HEK293 (cell line): Measurements from ENCODE around the gene ZGPAT.

Experiments used
- OSR2 ChIP-seq: fragments of 450-650 bp; formaldehyde crosslinking; IDR thresholded peaks from 2 replicates; pipeline ENCODE4 v1.5.1; 2016; ENCODE audit warnings: missing biosample characterization, missing genetic modification characterization
- ZNF10 ChIP-seq: fragments of 450-650 bp; formaldehyde crosslinking; IDR thresholded peaks from 2 replicates; pipeline ENCODE4 v1.5.1; 2017; ENCODE audit warnings: missing biosample characterization, missing genetic modification characterization
- ZNF24 ChIP-seq: fragments of 450-650 bp; formaldehyde crosslinking; IDR thresholded peaks from 2 replicates; pipeline ENCODE4 v1.5.1; 2016; ENCODE audit warnings: missing biosample characterization, missing genetic modification characterization
- TF ChIP-seq, protein P1 (sequence below): fragments of 450-650 bp; formaldehyde crosslinking; IDR thresholded peaks from 2 replicates; pipeline ENCODE4 v1.5.1; 2016; ENCODE audit warnings: missing biosample characterization, missing genetic modification characterization
- TF ChIP-seq, protein P2 (sequence below): fragments of 450-650 bp; formaldehyde crosslinking; IDR thresholded peaks from 2 replicates; pipeline ENCODE4 v1.5.1; 2016; ENCODE audit warnings: missing biosample characterization, missing genetic modification characterization
- TF ChIP-seq, protein P3 (sequence below): fragments of 450-650 bp; formaldehyde crosslinking; IDR thresholded peaks from 2 replicates; pipeline ENCODE4 v1.5.1; 2016; ENCODE audit warnings: missing biosample characterization, missing genetic modification characterization, low read depth

DNA sequence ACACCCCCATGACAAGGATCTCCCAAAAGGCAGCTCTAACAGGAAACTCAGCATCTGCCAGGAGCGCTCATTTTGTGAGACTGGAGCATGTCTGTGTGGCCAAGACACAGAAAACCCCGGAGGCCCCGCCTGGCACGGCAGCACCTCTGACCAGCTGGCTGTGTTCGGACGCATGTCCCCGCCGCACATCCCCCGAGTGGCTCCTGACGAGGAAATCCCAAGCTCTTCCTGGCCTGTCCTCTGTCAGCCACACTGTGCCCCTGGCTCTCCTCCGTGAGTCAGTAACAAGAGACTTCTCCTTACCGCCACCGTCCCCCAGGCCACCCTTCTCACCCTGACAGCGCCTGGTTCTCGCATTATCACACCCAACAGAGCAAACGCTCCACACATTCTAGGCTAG lies 46.2 kb downstream of the ZGPAT start:
- TF ChIP-seq, protein P1, sequence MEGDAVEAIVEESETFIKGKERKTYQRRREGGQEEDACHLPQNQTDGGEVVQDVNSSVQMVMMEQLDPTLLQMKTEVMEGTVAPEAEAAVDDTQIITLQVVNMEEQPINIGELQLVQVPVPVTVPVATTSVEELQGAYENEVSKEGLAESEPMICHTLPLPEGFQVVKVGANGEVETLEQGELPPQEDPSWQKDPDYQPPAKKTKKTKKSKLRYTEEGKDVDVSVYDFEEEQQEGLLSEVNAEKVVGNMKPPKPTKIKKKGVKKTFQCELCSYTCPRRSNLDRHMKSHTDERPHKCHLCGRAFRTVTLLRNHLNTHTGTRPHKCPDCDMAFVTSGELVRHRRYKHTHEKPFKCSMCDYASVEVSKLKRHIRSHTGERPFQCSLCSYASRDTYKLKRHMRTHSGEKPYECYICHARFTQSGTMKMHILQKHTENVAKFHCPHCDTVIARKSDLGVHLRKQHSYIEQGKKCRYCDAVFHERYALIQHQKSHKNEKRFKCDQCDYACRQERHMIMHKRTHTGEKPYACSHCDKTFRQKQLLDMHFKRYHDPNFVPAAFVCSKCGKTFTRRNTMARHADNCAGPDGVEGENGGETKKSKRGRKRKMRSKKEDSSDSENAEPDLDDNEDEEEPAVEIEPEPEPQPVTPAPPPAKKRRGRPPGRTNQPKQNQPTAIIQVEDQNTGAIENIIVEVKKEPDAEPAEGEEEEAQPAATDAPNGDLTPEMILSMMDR (tag by site-specific recombination) = no peak
- TF ChIP-seq OSR2 (no peak), ZNF24 (tag by site-specific recombination) (no peak), ZNF10 (tag by site-specific recombination) (no peak)
- TF ChIP-seq, protein P2, sequence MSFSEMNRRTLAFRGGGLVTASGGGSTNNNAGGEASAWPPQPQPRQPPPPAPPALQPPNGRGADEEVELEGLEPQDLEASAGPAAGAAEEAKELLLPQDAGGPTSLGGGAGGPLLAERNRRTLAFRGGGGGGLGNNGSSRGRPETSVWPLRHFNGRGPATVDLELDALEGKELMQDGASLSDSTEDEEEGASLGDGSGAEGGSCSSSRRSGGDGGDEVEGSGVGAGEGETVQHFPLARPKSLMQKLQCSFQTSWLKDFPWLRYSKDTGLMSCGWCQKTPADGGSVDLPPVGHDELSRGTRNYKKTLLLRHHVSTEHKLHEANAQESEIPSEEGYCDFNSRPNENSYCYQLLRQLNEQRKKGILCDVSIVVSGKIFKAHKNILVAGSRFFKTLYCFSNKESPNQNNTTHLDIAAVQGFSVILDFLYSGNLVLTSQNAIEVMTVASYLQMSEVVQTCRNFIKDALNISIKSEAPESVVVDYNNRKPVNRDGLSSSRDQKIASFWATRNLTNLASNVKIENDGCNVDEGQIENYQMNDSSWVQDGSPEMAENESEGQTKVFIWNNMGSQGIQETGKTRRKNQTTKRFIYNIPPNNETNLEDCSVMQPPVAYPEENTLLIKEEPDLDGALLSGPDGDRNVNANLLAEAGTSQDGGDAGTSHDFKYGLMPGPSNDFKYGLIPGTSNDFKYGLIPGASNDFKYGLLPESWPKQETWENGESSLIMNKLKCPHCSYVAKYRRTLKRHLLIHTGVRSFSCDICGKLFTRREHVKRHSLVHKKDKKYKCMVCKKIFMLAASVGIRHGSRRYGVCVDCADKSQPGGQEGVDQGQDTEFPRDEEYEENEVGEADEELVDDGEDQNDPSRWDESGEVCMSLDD (tag by site-specific recombination) = no peak
- TF ChIP-seq, protein P3, sequence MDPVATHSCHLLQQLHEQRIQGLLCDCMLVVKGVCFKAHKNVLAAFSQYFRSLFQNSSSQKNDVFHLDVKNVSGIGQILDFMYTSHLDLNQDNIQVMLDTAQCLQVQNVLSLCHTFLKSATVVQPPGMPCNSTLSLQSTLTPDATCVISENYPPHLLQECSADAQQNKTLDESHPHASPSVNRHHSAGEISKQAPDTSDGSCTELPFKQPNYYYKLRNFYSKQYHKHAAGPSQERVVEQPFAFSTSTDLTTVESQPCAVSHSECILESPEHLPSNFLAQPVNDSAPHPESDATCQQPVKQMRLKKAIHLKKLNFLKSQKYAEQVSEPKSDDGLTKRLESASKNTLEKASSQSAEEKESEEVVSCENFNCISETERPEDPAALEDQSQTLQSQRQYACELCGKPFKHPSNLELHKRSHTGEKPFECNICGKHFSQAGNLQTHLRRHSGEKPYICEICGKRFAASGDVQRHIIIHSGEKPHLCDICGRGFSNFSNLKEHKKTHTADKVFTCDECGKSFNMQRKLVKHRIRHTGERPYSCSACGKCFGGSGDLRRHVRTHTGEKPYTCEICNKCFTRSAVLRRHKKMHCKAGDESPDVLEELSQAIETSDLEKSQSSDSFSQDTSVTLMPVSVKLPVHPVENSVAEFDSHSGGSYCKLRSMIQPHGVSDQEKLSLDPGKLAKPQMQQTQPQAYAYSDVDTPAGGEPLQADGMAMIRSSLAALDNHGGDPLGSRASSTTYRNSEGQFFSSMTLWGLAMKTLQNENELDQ = no peak
